LNCaP clone FGC (cell line): ENCODE results near the gene RNF213.

Experiments
- DNase-seq: peaks from one replicate; pipeline ENCODE4 v3.0.0-alpha.2; 2011; ENCODE audit warnings: low read depth
- H3K4me3 ChIP-seq: 2 replicates; pipeline ENCODE4 v1.5.1; 2011; ENCODE audit warnings: mild to moderate bottlenecking, low read depth, low read length, control low read depth
- TF ChIP-seq, protein P1 (sequence below): IDR thresholded peaks from 2 replicates; pipeline ENCODE4 v1.5.1; 2012; ENCODE audit warnings: mild to moderate bottlenecking; ENCODE audit not compliant: control insufficient read depth, insufficient read depth; ENCODE audit errors: extremely low read depth

The RNF213 gene

DNA sequence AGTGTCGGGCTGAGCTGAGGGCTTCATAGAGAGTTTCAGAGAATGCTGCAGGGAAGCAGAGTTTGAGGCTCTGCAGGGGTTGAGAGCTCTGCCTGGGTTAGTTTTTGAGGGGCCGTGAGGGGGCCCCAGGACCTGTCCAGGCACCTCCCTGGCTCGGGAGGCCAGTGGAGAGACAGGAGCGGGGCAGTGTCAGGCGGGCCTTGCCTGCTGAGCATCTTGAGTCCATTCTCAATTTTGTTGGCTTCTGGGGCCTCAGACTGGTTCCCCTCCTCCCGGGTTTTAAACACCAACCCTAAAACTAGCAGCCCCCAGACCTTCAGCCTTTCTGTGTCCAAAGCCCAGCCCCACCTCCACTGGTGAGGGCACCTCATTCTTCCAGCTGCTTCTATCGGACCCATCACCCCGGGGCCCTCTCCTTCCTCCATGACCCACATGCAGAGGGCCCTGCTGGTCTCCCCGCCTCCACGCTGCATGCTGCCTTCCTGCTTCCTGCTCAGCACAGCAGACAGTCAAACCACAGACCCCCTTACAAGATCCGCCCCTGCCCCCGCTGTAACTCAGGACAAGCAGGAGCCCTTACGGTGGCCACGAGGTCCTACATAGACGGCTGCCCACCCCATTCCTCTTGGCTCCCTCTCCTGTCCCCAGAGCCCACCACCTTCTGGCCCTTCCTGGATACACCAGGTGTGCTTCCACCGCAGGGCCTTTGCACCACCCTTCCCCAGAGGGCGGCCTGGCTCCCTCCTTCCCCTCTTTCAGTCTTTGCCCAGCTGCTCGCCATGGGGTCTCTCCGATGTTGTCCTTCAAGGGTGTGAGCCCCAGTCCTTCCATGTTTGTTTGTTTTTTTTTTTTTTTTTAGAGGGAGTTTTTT is 3.8 kb downstream of the RNF213 start:
- H3K4me3 ChIP-seq = no peak overlapping the region
- TF ChIP-seq, protein P1, sequence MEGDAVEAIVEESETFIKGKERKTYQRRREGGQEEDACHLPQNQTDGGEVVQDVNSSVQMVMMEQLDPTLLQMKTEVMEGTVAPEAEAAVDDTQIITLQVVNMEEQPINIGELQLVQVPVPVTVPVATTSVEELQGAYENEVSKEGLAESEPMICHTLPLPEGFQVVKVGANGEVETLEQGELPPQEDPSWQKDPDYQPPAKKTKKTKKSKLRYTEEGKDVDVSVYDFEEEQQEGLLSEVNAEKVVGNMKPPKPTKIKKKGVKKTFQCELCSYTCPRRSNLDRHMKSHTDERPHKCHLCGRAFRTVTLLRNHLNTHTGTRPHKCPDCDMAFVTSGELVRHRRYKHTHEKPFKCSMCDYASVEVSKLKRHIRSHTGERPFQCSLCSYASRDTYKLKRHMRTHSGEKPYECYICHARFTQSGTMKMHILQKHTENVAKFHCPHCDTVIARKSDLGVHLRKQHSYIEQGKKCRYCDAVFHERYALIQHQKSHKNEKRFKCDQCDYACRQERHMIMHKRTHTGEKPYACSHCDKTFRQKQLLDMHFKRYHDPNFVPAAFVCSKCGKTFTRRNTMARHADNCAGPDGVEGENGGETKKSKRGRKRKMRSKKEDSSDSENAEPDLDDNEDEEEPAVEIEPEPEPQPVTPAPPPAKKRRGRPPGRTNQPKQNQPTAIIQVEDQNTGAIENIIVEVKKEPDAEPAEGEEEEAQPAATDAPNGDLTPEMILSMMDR = no peak
- DNase-seq = no peak

DNA sequence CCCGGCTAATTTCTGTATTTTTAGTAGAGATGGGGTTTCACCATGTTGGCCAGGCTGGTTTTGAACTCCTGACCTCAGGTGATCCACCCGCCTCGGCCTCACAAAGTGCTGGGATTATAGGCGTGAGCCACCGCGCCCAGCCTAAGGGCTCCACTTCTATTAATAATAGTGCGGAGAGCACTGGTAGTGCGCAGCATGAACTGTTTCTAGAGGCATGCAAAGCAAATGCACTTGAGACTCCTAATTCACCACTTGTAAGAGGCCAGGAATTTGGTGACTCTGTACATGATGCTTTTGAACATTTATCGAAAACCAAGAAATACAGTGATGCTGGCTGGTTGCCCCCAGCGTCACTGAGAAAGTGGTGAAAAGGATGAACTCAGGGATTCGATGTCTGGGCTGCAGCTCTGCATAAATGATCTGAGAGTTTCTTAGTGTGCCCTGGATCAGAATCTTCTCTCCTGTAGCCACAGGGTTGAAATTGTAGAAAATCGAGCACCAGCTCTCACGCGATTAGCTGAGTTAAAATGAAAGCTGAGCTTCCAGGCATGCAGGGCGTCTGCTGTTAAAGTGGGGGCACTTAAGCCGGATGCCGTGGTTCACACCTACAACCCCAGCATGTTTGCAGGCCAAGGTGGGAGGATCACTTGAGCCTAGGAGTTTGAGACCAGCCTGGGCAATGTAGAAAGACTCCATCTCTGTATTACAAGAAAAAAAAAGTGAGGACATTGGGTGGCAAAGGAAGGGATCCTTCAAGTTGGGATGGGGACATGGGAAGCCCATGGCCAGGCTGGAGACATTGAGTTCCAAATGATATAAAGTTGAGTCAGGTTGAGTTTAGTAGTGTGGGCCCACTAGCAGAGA is 4.8 kb downstream of the RNF213 start:
- H3K4me3 ChIP-seq = no peak overlapping the region
- no peak for DNase-seq
- TF ChIP-seq, protein P1 = no peak

DNA sequence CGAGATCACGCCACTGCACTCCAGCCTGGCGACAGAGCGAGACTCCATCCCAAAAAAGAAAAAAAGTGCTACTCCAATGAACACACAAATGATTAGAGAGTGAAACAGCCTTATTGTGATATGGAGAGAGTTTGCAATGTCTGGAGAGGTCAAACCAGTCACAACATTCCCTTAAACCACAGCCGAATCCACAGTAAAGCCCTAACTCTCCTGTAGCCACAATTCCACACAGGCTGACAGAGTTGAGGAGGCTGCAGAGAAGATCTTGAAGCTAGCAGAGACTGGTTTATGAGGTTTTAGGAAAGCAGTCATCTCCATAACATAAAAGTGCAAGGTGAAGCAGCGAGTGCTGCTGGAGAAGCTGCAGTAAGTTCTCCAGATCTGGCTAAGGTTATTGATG is 6.7 kb downstream of the RNF213 start:
- no peak overlapping the region for H3K4me3 ChIP-seq
- no peak for DNase-seq
- TF ChIP-seq, protein P1 = no peak

DNA sequence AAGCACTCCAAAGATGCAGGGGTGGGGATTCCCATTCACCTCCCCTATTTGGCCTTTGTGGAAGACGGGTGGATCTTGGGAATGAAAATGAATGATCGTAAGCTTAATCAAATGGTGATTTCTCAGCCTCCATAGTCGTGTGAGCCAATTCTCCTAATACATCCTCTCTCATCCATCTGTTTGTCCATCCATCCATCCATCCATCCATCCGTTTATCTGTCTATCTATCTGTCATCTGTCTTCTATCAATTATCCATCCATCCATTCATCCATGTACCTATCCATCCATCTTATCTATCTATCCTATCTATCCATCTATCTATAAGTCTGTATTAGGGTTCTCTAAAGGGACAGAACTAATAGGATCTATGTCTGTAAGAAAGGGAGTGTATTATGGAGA is 7.8 kb downstream of the RNF213 start:
- DNase-seq = no peak
- TF ChIP-seq, protein P1 = no peak
- H3K4me3 ChIP-seq = no peak overlapping the region

DNA sequence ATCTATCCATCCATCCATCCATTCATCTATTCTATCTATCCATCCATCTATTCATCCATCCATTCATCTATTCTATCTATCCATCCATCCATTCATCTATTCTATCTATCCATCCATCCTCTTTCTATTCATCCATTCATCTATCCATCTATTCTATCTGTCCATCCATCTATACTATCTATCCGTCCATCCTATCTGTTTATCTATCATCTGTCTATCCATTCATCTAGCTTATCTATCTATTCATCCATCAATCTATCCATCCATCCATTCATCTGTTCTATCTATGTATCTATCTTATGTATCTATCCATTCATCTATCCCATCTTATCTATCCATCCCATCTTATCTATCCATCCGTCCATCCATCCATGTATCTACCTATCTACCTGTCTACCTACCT is 8.8 kb downstream of the RNF213 start:
- TF ChIP-seq, protein P1 = no peak
- DNase-seq = no peak
- H3K4me3 ChIP-seq = no peak overlapping the region

DNA sequence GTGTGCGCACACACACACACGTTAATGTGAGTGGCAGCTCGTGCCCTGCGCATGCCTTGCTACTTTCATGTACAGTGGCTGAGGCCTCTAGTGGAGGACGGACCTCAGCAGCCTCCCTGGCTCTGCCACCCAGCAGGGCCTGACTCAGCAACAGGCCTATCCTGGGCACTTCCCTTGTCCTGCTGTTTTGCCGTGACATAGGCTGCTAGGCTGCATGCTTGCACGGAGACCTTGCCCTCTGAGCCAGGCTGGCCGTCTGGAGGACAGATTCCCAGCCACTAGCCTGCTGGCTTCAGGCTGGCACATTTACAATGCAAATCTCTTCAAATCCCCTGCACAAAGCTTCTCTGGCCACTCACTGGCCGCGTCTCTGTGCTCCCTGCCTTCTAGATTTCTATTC is 9.5 kb downstream of the RNF213 start:
- no peak for DNase-seq
- TF ChIP-seq, protein P1 = no peak
- H3K4me3 ChIP-seq = no peak overlapping the region

DNA sequence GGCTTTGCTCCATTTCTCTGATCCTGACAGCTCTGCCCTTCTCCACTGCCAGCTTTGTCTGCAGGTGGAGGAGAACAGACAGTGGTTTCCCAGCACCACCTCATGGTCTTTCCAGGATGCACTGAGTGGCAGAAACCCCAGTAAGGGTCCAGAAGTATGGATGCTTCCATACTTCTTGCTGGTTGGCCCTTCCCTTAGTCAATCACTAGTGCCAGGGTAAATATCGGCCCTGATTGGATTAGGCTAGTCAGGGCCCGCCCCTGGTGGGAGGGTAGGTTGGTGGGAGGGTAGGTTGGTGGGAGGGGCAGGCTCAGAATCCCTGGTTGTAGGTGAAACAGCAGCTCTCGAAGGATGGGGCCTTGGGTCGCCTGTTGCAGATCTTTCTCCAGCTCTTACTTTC is 10.2 kb downstream of the RNF213 start:
- TF ChIP-seq, protein P1 = no peak
- no peak for DNase-seq
- H3K4me3 ChIP-seq = no peak overlapping the region
